Hematopoietic multipotent progenitor cell treated with erythropoietin and hydrocortisone succinate and interleukin-3 and kit ligand, for 15 days (in vitro differentiated cells): ENCODE measurements around the gene HTR1B.

Experiments
- DNase-seq: peaks from one replicate; pipeline ENCODE4 v3.0.0-alpha.2; 2015; ENCODE audit warnings: low spot score

Gene HTR1B

DNA sequence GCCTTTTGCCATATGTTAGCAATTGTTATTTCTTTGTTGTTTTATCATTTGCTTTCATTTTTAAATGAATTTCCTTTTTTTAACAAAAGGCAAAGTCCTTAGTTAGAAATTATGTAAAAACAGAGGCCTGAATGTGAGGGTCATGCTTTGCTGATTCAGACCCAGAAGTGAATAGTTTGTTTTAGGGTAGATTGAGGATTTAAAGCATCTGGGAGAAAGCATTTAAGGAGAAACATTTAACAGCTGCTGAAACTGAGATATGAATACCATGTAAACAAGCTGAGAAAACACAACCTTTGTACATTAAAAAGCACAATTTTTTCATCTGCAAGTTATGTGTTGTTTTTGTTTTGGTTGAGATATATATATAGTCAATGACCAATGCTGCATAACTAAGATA is 8.0 kb downstream of the HTR1B start:
- no peak for DNase-seq

DNA sequence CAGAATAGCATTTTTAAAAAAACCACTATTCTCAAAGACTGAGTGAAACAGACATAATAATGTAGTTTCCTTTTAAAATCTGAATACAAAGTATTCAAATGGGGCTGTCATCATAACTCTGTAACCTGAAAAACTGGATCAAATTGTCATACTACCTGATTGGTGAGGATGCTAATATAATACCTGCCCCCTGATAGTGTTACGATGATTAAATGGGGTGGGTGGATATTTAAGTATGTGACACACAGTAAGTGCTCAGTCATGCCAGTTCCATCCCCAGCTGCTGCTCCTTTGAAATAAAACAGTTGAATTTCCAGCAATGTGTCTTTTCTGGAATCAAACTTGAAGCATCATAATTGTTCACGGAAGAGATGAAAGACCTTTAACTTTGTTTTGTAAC is 8.9 kb downstream of the HTR1B start:
- DNase-seq: no peak

DNA sequence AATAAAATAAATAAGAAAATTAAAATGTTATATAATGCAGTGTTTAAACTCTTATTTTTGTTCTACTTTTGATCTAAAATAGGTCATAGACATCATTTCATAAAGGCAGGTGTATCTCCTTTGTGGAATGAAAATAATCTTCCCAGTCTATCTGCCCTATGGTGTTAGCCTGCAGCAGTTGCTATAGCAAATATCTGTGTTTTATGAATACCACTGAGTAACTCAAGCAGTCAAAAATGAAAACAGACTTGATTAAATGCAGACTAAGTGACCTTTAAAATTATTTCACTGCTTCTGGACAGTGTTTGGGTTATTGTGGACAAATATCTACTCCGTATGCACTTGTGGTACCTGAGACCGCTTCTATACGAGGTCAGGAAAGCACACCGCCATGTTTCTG is 11.8 kb downstream of the HTR1B start:
- DNase-seq: no peak

GRCh38 chr6:77450924-77451323 is 12.4 kb downstream of the HTR1B start:
- no peak for DNase-seq

GRCh38 chr6:77448546-77448945 is 14.7 kb downstream of the HTR1B start:
- no peak for DNase-seq

GRCh38 chr6:77447254-77447653 is 16.0 kb downstream of the HTR1B start:
- no peak for DNase-seq

GRCh38 chr6:77446249-77446648 is 17.0 kb downstream of the HTR1B start:
- DNase-seq: no peak

GRCh38 chr6:77445214-77445613 is 18.1 kb downstream of the HTR1B start:
- no peak for DNase-seq

- no peak for DNase-seq
Measured at GRCh38 chr6:77440206-77440976, 22.9 kb downstream of the HTR1B start.

- no peak for DNase-seq
Measured at GRCh38 chr6:77433888-77434287, 29.4 kb downstream of the HTR1B start.

DNA sequence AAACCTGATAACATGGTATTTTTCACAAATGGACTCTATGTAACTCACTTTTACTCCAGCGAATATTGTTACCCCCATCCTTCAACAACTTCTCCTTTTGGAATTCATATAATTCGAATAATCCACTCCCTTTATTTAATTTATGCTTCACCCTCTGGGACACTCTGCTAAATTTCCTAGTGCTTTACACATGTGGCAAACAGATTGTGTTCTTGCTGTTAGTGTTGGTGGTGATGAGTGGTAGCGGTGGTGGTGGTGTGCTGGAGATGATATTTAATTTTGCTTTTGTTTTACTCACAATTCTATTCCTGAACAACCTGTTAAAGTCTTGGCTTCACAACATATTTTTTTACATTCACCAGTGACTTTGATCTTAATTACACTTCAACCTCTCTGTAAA is 32.8 kb downstream of the HTR1B start:
- no peak for DNase-seq

DNA sequence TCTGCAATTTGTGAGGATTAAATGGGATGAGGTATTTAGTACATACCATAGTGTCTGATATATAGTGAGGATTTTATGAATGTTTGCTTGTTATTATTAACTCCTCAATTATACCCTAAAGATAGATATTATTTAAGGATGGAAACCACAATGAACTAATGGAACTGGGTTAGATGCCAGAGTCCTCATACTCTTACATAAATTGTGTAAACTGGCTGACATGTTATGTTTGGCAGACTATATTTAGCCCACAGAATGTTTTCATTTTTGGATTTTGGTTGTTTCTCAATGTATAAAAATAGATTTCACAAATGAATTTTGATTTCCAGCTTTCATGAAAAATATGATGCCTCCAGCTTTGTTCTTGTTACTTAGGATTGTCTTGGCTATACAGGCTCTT is 37.6 kb downstream of the HTR1B start:
- no peak for DNase-seq

GRCh38 chr6:77425216-77425615 is 38.1 kb downstream of the HTR1B start:
- no peak for DNase-seq

- DNase-seq: no peak
Measured at GRCh38 chr6:77424761-77425160, 38.5 kb downstream of the HTR1B start.

DNA sequence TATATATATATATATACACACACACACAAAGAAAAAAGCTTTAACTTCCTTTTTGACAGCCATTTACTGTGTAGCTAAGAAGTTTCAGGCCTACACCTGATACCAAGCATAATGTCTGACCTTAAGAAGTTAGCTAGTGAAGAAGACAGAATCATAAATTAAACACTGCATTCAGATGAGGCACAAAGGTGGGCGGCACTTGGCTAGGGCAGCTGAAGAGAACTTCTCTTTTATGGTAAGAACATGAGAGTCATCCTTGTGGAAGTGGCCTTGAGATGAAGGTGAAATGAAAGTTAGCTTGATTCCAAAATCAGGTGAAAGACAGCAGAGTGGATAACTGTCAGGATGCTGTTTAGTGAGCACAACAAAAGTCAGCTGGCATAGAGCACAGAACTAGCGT is 46.5 kb downstream of the HTR1B start:
- no peak for DNase-seq

DNA sequence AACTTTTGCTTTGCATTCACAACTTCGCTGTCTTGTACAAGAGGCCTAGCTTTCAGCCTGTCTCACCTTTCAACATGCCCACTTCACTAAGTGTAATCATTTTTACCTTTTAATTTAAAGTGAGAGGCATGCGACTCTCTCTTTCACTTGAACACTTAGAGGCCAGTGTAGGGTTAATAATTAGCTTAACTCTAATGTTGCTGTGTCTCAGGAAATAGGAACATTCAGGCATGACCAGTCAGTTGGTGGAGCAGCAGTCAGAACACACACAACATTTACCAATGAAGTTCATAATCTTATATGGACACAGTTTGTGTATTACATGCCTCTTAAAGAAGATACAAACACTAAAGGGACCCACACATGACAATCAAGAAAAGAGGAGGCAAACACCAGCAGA is 47.6 kb downstream of the HTR1B start:
- no peak for DNase-seq
